ENCODE data around the gene IL31RA.

DNA sequence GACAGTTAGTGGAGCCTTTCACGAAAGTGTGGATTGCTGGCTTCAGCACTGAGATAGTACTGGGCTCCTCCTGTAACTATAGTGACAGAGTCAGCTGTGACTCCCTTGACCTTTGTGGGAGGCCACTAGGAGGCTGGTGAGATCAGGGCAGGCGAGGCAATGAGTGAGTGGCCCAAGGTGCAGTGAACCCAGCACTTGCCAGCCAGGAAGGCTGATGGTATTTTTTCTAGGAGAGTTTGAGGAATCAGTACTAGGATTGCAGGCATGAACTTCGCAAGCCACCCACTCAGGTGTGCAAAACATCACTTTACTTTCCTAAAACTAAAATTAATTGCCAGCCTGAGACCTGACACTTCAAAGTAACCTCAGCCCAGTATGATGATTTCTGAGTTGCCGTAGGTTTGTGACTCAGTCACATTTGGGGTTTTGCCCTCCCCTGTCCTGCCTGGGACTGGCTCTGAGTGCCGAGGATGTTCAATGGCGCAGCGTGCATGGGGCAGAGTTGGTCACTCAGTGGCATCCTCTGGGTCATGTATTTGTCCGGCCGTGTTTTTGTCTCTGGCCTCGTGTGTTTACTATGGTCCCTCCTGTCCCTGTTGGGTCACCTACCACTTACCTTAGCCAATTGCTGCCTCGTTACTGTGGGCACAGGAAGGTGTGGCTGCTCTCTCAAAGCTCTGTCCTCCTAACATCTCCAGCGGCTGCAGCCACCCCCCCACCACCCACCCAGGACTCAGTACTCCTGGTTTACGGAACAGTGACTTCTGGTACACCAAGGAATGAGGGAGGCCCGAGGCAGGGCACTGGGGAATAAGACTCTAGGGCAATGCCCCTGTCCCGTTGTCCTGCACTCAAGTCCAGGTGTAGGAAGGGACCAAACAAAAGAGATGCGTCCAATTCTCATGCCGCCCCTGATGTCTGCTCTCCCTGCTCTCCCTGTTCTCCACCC is 67.2 kb downstream of the IL31RA start:
- TF ChIP-seq EZH2phosphoT487 (IDR thresholded peaks at IDR 0.05; ENCODE audit: borderline replicate concordance, low read length): no peak
- TF ChIP-seq, protein P1, sequence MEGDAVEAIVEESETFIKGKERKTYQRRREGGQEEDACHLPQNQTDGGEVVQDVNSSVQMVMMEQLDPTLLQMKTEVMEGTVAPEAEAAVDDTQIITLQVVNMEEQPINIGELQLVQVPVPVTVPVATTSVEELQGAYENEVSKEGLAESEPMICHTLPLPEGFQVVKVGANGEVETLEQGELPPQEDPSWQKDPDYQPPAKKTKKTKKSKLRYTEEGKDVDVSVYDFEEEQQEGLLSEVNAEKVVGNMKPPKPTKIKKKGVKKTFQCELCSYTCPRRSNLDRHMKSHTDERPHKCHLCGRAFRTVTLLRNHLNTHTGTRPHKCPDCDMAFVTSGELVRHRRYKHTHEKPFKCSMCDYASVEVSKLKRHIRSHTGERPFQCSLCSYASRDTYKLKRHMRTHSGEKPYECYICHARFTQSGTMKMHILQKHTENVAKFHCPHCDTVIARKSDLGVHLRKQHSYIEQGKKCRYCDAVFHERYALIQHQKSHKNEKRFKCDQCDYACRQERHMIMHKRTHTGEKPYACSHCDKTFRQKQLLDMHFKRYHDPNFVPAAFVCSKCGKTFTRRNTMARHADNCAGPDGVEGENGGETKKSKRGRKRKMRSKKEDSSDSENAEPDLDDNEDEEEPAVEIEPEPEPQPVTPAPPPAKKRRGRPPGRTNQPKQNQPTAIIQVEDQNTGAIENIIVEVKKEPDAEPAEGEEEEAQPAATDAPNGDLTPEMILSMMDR (IDR thresholded peaks at IDR 0.05; ENCODE audit: low read depth, low read length, poor library complexity, severe bottlenecking): no peak
